SIG-M5 treated with dmso at 0.1 percent for 504 hours (cell line): ENCODE data around the gene ATG7.

Experiments
- DNase-seq: peaks from one replicate; lab custom pipeline; 2025; ENCODE audit not compliant: unreplicated experiment; lab: John Stamatoyannopoulos, UW

ATG7 gene

GRCh38 chr3:11547498-11547897, 275.3 kb downstream of the ATG7 start:
- DNase-seq, result no peak

GRCh38 chr3:11548721-11549131, 276.5 kb downstream of the ATG7 start:
- no peak for DNase-seq

- DNase-seq, result no peak
Measured at GRCh38 chr3:11549580-11550140, 277.5 kb downstream of the ATG7 start.

GRCh38 chr3:11551036-11551435, 278.8 kb downstream of the ATG7 start:
- no peak for DNase-seq

- no peak for DNase-seq
Measured at GRCh38 chr3:11552289-11553264, 280.4 kb downstream of the ATG7 start.

- no peak for DNase-seq
Measured at GRCh38 chr3:11553436-11554235, 281.4 kb downstream of the ATG7 start.

- no peak for DNase-seq
Measured at GRCh38 chr3:11554236-11554610, 282.0 kb downstream of the ATG7 start.

GRCh38 chr3:11554666-11555065, 282.5 kb downstream of the ATG7 start:
- no peak for DNase-seq

- no peak for DNase-seq
Measured at GRCh38 chr3:11555211-11555782, 283.1 kb downstream of the ATG7 start.

- DNase-seq, result no peak
Measured at GRCh38 chr3:11555881-11556633, 283.9 kb downstream of the ATG7 start.

GRCh38 chr3:11556851-11557644, 284.9 kb downstream of the ATG7 start:
- no peak for DNase-seq

GRCh38 chr3:11558002-11558401, 285.8 kb downstream of the ATG7 start:
- DNase-seq, result no peak

GRCh38 chr3:11558411-11558903, 286.3 kb downstream of the ATG7 start:
- no peak for DNase-seq

- DNase-seq, result no peak
Measured at GRCh38 chr3:11558918-11559815, 287.0 kb downstream of the ATG7 start.

- no peak for DNase-seq
Measured at GRCh38 chr3:11559816-11560633, 287.8 kb downstream of the ATG7 start.

GRCh38 chr3:11560746-11561145, 288.5 kb downstream of the ATG7 start:
- DNase-seq, result no peak

- no peak for DNase-seq
Measured at GRCh38 chr3:11562277-11562881, 290.2 kb downstream of the ATG7 start.
